ENCODE data around the gene EML4. TPM values are rescaled to one million over a fixed set of nuclear protein-coding genes. Genes with fewer than 3 reads are reported as not detected.

EML4 gene
- total and polyA plus RNA-seq, 2 of the 13 experiments (the other 11 are each of a cell fraction or from before 2014, with no cell fraction given): 243 to 476 TPM

DNA sequence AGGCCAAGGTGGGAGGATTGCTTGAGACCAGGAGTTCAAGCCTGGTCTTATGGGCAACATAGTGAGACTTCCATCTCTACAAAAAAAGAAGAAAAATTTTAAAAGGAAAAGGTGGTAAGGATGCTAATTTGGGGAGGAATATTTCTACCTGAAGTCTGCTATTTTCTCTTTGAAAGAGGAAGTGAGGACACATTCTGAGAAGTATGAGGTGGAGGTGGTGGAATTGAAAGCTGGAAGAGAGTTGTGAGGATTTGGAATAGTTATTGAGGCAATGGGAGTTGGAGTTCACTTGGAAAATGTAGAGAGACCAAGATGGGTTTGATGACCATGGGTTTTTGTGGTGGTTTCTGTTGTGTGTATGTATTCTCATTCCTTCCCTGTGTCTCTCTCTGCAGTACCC is 29.3 kb downstream of the EML4 start:
- BruUV-seq (replicated peaks): no TSS peak
- in situ Hi-C loops (cut with HindIII; ENCODE audit: extremely low pct_ligation_motif_present, low pct_unique_long_range_greater_than_20kb): loop anchor here (5.0 to 25.0 kb wide), 2 partner anchors 101 to 336 kb away; no protein-coding TSS in a partner anchor
- no peak for DNase-seq (ENCODE audit: low spot score)

More for the DNA sequence above, 29.3 kb downstream of the EML4 start:
- Histone ChIP-seq H3K4me2 (ENCODE audit: low read depth, low read length) (peak overlapping the region; percentile 40), H3K27ac (ENCODE audit: extremely low read length, insufficient read depth, low read length) (peak overlapping the region; percentile 78), H3K36me3 (replicated peaks in 1 of 2; ENCODE audit: control insufficient read depth in 1 of 2, insufficient read depth in 2 of 2, low read length in 2 of 2) (peaks cover 7 to 26% of the 10 kb centered on the region in 2 experiments), H3K4me1 (ENCODE audit: insufficient read depth, low read length) (peaks cover 100% of the 10 kb centered on the region), H2AFZ (ENCODE audit: low read length) (no peak overlapping the region), H3K9me3 (ENCODE audit: low read length) (no peaks in the 10 kb centered on the region), H3K27me3 (ENCODE audit: control insufficient read depth in 1 of 2, insufficient read depth in 2 of 2, low read length in 2 of 2) (no peaks in the 10 kb centered on the region), H3K4me3 (replicated peaks in 1 of 3; ENCODE audit: insufficient read depth in 1 of 3, low read depth in 2 of 3, low read length in 3 of 3) (no peak overlapping the region), H4K20me1 (ENCODE audit: insufficient read depth, low read length) (peaks cover 74% of the 10 kb centered on the region), H3K79me2 (ENCODE audit: insufficient read depth, low read length) (peaks cover 98% of the 10 kb centered on the region), H3K9ac (ENCODE audit: insufficient read depth, low read depth, low read length) (no peak overlapping the region)
- no peak for ATAC-seq
- CTCF ChIA-PET (ENCODE audit: low intra/inter-chr PET ratio, low total read pairs): no interaction called here
- intact Hi-C loops (cut with micrococcal nuclease; ENCODE audit: unreplicated experiment): loop anchor here (5.0 kb wide), 1 partner anchor 346 kb away; no protein-coding TSS in a partner anchor
- FAIRE-seq: no peak
- POLR2A ChIA-PET: interaction anchor here (2.1 kb wide), 1 partner anchor 65 kb away, joined by 5 read pairs; no protein-coding TSS in a partner anchor
- no peak for TF ChIP-seq ZNF615 (CRISPR knock-in tag; IDR thresholded peaks at IDR 0.05; ENCODE audit: borderline replicate concordance)
- TF ChIP-seq, protein P1, sequence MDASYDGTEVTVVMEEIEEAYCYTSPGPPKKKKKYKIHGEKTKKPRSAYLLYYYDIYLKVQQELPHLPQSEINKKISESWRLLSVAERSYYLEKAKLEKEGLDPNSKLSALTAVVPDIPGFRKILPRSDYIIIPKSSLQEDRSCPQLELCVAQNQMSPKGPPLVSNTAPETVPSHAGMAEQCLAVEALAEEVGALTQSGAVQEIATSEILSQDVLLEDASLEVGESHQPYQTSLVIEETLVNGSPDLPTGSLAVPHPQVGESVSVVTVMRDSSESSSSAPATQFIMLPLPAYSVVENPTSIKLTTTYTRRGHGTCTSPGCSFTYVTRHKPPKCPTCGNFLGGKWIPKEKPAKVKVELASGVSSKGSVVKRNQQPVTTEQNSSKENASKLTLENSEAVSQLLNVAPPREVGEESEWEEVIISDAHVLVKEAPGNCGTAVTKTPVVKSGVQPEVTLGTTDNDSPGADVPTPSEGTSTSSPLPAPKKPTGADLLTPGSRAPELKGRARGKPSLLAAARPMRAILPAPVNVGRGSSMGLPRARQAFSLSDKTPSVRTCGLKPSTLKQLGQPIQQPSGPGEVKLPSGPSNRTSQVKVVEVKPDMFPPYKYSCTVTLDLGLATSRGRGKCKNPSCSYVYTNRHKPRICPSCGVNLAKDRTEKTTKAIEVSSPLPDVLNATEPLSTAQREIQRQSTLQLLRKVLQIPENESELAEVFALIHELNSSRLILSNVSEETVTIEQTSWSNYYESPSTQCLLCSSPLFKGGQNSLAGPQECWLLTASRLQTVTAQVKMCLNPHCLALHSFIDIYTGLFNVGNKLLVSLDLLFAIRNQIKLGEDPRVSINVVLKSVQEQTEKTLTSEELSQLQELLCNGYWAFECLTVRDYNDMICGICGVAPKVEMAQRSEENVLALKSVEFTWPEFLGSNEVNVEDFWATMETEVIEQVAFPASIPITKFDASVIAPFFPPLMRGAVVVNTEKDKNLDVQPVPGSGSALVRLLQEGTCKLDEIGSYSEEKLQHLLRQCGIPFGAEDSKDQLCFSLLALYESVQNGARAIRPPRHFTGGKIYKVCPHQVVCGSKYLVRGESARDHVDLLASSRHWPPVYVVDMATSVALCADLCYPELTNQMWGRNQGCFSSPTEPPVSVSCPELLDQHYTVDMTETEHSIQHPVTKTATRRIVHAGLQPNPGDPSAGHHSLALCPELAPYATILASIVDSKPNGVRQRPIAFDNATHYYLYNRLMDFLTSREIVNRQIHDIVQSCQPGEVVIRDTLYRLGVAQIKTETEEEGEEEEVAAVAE (CRISPR knock-in tag; IDR thresholded peaks at IDR 0.05; ENCODE audit: borderline replicate concordance): 0 out of 2 replicates have a peak, but pooled peaks have one; percentile 45

All from HepG2 (cell line).